HG03025 (cell line): ENCODE data around the gene PIANP.
"Not testable (repeated sequence)": the region's sequence is repeated elsewhere in the genome, so short reads cannot be mapped to it uniquely, and the experiment has no call there.

ENCODE experiments used
- ATAC-seq: cut with Tn5 transposase; IDR thresholded peaks from one replicate; pipeline ENCODE4 v1.9.1; 2021; ENCODE audit warnings: mild to moderate bottlenecking, moderate library complexity; ENCODE audit not compliant: unreplicated experiment, low FRiP score

PIANP gene, protein sequence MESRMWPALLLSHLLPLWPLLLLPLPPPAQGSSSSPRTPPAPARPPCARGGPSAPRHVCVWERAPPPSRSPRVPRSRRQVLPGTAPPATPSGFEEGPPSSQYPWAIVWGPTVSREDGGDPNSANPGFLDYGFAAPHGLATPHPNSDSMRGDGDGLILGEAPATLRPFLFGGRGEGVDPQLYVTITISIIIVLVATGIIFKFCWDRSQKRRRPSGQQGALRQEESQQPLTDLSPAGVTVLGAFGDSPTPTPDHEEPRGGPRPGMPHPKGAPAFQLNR

DNA sequence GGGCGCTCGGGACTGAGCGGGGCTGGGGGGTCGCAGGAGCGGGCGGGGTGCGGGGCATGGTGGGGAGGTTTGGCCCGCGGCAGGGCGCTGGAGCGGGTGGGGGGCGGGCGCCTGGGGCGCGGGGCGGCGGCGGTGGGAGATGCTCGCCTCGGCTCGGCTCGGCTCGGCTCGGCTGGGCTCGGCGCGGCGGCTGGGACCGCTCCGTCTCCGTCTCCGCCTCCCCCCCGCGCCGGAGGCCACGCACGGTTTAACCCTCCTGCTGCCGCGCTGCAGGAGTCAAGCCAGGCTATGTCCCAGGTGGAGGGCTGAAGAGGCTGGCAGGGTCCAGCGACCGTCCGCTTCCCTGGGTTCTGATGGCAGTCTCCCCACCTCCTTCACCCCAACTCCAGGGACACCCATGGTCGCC lies at the start of gene PIANP:
Gene PIANP, minus strand, starts transcription at position 170 of the 406 bp plus-strand sequence. CDS start 2,754 bp downstream, outside the sequence.
- ATAC-seq: no peak

DNA sequence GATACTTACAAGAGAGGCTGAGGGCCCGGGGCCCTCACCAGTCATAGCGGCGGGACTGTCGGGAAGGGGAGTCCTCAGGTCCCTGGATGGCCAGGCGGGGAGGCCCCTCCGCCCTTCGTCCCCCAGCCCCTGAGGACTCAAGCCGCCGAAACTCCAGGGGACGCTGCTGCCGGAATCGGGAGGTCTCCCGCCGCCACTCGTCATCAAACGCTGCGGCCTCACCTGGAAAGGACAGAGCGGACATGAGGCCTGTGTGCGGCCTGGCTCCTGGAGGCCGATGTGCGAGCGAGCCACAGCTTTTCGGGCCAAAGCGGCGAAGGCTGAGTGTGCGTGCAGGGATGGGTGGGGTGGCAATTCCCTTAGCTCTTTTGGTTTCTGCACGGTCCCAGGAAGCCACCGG lies 48.1 kb upstream of the PIANP start:
- no peak for ATAC-seq

DNA sequence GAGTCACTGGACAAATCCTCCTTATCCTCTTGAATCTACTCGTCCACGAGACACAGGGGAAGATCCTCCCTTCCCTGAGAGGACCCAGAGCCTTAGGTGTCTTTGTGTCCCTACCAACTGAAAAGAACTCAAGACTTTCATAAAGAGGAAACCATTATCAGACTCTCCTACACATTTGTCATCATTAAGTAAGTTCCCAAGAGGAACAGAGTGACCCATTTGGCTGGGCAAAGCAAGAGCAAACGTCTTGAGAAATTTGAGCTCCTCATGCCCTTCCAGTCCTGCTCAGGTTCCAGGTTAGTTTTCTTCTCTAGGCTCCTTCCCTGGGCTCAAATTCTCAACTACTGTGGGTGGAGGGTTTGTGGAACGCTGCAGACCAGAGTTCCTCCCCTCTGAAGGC lies 46.6 kb upstream of the PIANP start:
- no peak for ATAC-seq

DNA sequence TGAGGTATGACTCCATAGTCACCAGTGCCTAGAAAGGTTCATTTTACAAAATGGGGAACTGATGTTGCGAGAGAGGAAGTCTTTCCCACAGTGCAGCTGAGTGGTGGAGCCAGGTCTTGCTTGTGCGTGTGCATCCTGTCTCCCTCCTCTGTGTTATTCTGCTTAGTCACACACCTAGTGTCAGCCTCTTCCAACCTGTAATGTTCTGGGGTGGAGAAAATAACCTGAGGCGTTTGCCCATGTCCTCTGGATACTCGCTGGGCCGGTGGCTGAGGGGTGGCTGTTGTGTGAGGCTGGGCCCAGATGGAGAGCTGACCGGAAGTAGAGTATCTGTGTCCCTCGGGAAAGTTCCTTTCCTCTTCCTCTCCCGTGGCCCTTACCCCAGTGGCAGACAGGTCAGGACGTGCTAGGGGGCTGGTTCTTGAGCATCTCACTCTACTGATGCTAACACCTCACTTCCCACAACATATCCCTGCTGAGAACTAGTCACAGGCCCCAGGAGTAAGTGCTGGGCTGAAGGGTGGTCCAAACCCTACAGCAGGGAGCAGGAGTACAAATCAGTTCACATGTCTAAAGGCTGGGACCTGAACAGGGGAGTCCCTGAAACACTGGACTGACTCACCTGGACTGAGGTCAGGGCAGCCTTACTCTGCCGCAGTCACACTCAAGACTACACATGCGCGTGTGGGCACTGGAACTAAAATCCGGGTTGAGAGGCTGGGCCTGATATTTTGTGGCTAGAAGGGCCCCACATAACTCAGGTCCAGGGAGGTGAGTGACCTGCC lies 45.3 kb upstream of the PIANP start:
- no peak for ATAC-seq

DNA sequence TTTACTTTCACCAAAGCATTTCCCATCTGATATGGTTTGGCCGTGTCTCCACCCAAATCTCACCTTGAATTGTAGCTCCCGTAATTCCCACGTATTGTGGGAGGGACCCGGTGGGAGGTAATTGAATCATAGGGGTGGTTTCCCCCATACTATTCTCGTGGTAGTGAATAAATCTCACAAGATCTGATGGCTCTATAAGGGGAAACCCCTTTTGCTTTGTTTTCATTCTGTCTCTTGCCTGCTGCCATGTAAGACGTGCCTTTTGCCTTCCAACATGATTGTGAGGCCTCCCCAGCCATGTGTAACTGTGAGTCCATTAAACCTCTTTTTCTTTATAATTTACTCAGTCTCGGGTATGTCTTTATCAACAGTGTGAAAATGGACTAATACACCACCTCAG lies 42.7 kb upstream of the PIANP start:
- not testable (repeated sequence) for ATAC-seq

DNA sequence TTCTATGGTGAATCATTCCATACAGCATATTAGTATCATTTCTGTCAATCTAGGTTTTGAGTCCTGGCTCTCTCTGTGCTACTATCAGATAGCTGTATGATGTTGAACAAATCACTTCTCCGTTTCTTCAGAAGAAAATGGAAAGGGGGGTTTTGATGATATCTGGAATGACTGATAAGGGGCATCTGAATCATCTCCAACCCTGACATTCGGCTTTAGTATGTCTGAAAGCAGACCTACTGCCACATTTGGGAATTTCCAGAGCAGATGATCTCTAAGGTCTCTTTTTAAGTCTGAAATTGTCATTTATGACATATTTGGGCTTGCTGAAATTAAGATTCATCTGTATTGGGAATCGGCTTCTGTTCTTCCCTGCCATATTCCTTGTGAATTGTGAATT lies 42.2 kb upstream of the PIANP start:
- ATAC-seq: no peak

DNA sequence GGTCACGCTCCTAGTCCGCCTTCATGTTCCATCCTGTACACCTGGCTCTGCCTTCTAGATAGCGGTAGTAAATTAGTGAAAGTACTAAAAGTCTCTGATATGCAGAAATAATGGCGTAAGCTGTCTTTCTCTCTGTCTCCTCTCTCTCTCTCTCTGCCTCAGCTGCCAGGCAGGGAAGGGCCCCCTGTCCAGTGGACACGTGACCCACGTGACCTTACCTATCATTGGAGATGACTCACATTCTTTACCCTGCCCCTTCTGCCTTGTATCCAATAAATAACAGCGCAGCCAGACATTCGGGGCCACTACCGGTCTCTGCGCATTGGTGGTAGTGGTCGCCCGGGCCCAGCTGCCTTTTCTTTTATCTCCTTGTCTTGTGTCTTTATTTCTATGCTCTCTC lies 41.5 kb upstream of the PIANP start:
- not testable (repeated sequence) for ATAC-seq

DNA sequence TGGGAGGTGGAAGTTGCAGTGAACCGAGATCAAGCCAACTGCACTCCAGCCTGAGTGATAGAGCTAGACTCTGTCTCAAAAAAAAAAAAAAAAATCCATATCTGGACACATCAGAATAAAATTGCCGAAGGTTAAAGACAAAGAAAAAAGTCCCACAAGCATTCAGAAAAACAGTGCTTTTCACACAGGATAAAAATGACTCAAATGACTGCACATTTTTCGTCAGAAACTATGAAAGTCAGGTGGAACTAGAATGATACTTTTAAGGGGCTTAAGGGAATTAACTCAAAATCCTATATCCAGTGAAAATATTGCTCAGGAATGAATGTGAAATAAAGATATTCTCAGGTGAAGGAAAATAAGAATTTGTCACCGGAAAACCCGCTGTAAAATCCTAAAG lies 36.1 kb upstream of the PIANP start:
- no peak for ATAC-seq

DNA sequence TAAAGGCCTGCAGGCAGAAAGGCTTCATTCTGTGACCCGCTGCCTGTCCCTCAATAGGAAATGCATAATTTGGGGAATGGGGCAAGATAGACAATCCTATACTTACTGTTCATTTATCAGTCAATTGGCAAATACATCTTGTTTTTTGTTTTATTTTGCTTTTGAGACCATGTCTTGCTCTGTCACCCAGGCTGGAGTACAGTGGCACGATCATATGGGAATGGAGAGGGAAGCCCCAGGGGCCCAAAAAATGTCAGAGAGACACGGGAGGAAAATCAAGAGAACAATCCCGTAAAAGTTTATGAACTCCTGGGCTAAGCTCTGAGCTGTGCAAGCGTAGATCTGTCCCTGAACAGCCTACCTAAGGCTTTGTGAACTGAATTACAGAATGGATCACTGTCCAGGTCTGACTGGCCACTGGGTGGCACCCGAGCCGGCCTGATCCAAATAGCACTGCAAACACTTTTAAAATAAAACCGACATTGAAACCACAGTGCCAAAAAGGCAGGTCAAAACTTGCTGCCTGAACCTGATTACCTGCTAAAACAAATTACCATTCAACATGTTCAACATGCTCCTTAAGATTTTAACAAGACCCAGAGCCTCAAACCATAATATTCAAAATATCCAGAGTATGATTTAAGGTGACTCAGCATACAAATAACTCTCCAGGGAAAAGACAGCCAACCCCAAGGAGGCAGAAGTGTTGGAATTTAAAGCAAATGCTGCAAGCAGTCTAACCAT lies 35.0 kb upstream of the PIANP start:
- ATAC-seq: no peak

DNA sequence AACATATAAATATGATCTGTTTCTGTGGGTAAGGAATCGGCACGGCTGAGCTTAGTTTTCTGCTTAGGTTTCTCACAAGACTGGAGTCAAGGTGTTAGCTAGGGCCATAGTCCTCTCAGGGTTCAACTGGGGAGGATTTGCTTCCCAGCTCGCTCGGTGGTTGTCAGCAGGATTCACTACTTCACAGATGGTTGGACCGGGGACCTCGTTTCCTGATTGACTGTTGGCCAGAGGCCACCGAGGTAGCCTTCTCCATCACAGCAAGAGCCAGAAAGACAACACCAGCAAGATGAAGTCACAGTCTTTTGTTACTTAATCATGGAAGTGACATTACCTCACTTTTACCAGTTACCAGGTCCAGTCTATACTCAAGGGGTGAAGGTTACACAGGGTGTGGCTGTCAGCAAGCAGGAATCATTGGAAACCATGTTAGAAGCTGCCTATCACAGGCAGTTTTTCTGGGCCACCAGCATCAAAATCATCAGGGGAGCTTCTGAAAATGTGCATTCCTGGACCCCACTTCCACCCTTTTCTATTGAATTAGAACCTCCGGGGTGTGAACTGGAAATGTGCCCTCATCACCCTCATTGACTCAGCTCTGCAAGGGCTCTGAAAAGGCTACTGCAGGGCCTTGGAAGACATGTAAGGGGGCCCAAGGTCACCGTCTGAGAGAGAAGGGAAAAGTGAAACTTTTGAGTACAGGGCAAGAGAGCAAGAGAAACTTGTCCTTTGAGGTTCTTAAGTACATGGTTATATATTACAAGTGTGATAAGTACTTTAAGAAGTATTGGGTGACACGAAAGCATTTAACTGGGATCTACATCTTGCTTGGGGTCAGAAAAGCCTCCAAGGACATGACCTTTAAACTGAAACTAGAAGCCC lies 34.1 kb upstream of the PIANP start:
- ATAC-seq: no peak

DNA sequence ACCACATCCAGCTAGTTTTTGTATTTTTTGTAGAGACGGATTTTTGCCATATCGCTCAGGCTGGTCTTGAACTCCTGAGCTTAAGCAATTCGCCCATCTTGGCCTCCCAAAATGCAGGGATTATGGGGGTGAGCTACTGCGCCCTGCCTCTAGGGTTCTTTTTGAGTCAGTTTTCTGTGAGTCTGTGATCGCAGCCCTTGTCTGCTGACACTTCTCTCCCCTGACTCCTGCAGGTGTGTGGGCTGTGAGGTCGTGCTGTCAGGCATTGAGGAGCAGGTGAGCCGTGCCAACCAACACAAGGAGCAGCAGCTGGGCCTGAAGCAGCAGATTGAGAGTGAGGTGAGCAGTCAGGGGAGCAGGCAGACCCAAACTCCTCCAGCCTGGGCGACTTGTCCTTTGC lies 29.6 kb upstream of the PIANP start:
- no peak for ATAC-seq

DNA sequence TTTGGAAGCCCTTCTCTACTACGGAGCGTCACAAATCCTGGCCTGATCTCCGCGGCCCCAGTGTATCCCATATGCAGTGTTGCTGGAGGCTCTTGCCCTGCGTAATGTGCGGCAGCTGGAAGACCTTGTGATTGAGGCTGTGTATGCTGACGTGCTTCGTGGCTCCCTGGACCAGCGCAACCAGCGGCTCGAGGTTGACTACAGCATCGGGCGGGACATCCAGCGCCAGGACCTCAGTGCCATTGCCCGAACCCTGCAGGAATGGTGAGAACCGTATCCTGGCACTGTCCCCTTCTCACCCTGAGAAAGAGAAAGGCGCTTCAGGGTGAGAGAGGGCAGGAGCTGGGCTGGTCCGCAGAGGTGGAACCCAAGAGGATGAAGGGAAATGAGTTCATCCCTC lies 28.6 kb upstream of the PIANP start:
- no peak for ATAC-seq

DNA sequence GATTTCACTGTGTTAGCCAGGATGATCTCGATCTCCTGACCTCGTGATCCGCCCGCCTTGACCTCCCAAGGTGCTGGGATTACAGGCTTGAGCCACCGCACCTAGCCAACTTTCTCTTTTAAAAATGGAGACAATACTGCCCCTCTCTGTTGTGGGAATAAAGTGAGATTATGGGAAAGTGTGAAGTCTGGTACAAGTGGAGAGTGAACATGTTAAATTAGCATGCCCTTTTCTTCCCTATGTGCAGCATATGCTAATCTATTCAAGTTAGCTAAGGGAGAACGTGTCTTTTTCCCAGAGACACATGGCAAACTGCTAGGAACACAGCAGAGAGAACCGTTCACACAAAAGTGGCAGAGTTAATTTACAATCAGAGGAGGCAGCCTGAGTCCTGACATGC lies 24.7 kb upstream of the PIANP start:
- no peak for ATAC-seq

DNA sequence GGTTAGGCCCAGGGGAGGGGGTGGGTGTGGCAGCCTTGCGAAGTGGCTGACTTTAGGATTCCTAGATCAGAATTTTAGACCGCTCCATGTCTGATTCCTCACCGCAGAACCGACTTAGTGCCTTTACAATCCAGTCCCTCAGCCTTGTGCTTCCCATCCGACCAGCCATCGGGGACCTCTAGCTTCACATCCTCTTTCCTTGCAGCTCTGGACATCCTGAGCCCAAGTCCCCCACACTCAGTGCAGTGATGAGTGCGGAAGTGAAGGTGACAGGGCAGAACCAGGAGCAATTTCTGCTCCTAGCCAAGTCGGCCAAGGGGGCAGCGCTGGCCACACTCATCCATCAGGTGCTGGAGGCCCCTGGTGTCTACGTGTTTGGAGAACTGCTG lies 23.8 kb upstream of the PIANP start:
- no peak for ATAC-seq

DNA sequence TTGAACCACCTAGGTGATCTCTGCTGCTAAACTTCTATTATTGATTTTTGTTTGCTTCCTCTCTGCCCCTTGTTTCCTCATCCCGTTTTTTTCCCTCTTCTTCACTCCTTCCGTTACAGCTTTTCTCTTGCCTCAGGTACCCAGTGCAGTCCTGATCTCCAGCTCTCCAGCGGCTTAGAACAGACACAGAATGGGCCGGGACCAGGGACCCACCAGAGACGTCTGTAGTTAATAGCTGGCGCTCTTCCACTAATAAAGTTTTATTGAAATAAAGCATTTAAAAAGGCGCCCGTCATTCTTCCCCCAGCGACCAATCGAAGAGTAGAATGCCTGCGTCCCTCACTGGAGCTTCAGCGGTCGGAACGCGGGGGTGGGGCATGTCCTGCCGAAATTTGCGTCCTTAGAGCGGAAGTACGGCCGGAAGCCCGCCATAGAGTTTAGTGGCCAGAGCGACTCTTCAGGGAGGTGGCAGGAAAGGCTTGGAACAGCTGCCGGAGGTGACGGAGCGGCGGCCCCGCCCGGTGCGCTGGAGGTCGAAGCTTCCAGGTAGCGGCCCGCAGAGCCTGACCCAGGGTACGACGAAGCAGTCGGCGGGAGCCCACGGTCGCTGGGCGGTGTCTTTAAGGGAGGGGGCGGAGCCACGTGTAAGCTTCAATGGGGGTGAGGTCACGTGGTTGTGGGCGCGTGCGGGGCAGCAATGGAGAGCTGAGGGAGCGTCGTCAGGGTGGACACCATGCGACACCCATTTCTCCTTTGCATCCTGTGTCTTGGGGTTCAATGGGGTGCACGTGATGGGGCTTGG lies 23.2 kb upstream of the PIANP start, which contains the start of gene COPS7A:
Gene COPS7A, plus strand, starts transcription at position 440 of the 802 bp plus-strand sequence. CDS start 611 bp downstream, outside the sequence.
- peak; percentile 93 for ATAC-seq

DNA sequence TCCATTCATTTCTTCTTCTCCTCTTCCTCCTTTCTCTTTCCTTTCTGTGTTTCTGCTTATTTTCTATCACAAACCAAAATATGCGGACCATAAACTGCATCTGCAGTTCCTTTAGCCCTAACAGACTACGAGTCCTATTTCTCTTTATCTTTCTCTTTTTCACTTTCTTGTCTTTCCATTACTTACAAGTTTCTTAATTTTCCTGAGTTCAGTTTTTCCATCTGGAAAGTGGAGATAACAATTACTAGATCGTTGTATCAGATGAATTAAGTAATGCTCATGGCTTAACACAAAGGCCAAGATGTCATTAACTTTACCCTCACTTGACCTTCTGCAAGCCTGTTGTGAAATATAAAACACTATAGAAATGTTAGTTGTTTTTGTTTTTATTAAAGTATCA lies 22.2 kb upstream of the PIANP start:
- no peak for ATAC-seq

DNA sequence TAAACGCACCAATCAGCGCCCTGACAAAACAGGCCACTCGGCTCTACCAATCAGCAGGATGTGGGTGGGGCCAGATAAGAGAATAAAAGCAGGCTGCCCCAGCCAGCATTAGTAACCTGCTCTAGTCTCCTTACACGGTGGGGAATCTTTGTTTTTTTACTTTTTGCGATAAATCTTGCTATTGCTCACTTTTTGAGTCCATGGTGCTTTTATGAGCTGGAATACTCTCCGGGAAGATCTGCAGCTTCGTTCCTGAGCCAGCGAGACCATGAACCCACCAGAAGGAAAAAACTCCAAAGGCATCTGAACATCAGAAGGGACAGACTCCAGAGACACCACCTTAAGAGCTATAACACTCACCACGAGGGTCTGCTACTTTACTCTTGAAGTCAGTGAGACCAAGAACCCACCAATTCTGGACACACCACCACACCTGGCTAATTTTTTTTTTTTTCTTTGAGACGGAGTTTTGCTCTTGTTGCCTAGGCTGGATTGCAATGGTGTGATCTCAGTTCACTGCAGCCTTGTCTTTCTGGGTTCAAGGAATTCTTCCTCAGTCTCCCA lies 16.3 kb upstream of the PIANP start:
- ATAC-seq: no peak

DNA sequence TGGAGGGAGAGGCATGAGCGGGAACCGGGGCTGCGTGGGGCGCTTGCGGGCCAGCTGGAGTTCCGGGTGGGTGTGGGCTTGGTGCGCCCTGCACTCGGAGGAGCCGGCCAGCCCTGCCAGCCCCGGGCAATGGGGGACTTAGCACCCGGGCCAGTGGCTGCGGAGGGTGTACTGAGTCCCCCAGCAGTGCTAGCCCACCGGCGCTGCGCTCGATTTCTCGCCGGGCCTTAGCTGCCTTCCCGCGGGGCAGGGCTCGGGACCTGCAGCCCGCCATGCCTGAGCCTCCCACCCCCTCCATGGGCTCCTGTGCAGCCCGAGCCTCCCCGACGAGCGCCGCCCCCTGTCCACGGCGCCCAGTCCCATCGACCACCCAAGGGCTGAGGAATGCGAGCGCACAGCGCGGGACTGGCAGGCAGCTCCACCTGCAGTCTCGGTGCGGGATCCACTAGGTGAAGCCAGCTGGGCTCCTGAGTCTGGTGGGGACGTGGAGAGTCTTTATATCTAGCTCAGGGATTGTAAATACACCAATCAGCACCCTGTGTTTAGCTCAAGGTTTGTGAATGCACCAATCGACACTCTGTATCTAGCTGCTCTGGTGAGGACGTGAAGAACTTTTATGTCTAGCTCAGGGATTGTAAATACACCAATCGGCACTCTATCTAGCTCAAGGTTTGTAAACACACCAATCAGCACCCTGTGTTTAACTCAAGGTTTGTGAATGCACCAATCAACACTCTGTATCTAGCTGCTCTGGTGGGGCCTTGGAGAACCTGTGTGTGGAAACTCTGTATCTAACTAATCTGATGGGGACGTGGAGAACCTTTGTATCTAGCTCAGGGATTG lies 15.6 kb upstream of the PIANP start:
- ATAC-seq: not testable (repeated sequence)
